ENCODE measurements around the gene GC.

Gene GC

GRCh38 chr4:71709961-71710360, 73.9 kb downstream of the GC start:
- H3K4me3 ChIP-seq (ENCODE audit: low read depth, low read length) = no peak overlapping the region
- DNase-seq (ENCODE audit: low read depth) = no peak
- 0 out of 2 replicates have a peak, but pooled peaks have one; percentile 18 for TF ChIP-seq CTCF (IDR thresholded peaks at IDR 0.05; ENCODE audit: control insufficient read depth, extremely low read depth, insufficient read depth)

- no peak for TF ChIP-seq CTCF (IDR thresholded peaks at IDR 0.05; ENCODE audit: control insufficient read depth, extremely low read depth, insufficient read depth)
- DNase-seq (ENCODE audit: low read depth) = no peak
- H3K4me3 ChIP-seq (ENCODE audit: low read depth, low read length) = no peak overlapping the region
Measured at GRCh38 chr4:71698141-71698540, 85.7 kb downstream of the GC start.

GRCh38 chr4:71697031-71697430, 86.8 kb downstream of the GC start:
- DNase-seq (ENCODE audit: low read depth) = no peak
- no peak for TF ChIP-seq CTCF (IDR thresholded peaks at IDR 0.05; ENCODE audit: control insufficient read depth, extremely low read depth, insufficient read depth)
- H3K4me3 ChIP-seq (ENCODE audit: low read depth, low read length) = no peak overlapping the region

GRCh38 chr4:71694961-71695360, 88.9 kb downstream of the GC start:
- TF ChIP-seq CTCF (IDR thresholded peaks at IDR 0.05; ENCODE audit: control insufficient read depth, extremely low read depth, insufficient read depth) = no peak

GRCh38 chr4:71692963-71693362, 90.9 kb downstream of the GC start:
- DNase-seq (ENCODE audit: low read depth) = no peak
- no peak for TF ChIP-seq CTCF (IDR thresholded peaks at IDR 0.05; ENCODE audit: control insufficient read depth, extremely low read depth, insufficient read depth)
- no peak overlapping the region for H3K4me3 ChIP-seq (ENCODE audit: low read depth, low read length)

More at GRCh38 chr4:71694961-71695360, 88.9 kb downstream of the GC start:
- no peak for DNase-seq (ENCODE audit: low read depth)
- no peak overlapping the region for H3K4me3 ChIP-seq (ENCODE audit: low read depth, low read length)

GRCh38 chr4:71692198-71692597, 91.7 kb downstream of the GC start:
- no peak overlapping the region for H3K4me3 ChIP-seq (ENCODE audit: low read depth, low read length)
- no peak for DNase-seq (ENCODE audit: low read depth)
- no peak for TF ChIP-seq CTCF (IDR thresholded peaks at IDR 0.05; ENCODE audit: control insufficient read depth, extremely low read depth, insufficient read depth)

Measured in LNCaP clone FGC (cell line).